ENCODE measurements around the gene FAM156B.
"Not testable (repeated sequence)": the region's sequence is repeated elsewhere in the genome, so short reads cannot be mapped to it uniquely, and the experiment has no call there.

The FAM156B gene

GRCh38 chrX:52896855-52897709, at the start of gene FAM156B:
Gene FAM156B, plus strand, starts transcription at chrX:52897330. Its CDS starts 9,896 bp downstream, at chrX:52907226.
- not testable (repeated sequence) for DNase-seq

- no peak for DNase-seq
These were observed 44.8 kb upstream of the FAM156B start for GRCh38 chrX:52852110-52852860.

GRCh38 chrX:52856991-52857525, 40.1 kb upstream of the FAM156B start:
- not testable (repeated sequence) for DNase-seq

GRCh38 chrX:52865343-52865998, 31.7 kb upstream of the FAM156B start:
- DNase-seq, result no peak

- DNase-seq, result no peak
These were observed 29.4 kb upstream of the FAM156B start, which contains the start of gene XAGE3 for GRCh38 chrX:52867610-52868348. Gene XAGE3, minus strand, starts transcription at chrX:52868083. Its CDS starts 950 bp downstream, at chrX:52867133.

- DNase-seq, result no peak
These were observed 27.1 kb upstream of the FAM156B start for GRCh38 chrX:52870046-52870445.

GRCh38 chrX:52873825-52874224, 23.3 kb upstream of the FAM156B start:
- DNase-seq, result not testable (repeated sequence)

- DNase-seq, result no peak
These were observed 22.5 kb upstream of the FAM156B start for GRCh38 chrX:52874661-52875060.

GRCh38 chrX:52875436-52875835, 21.7 kb upstream of the FAM156B start:
- not testable (repeated sequence) for DNase-seq

- DNase-seq, result not testable (repeated sequence)
These were observed 20.7 kb upstream of the FAM156B start for GRCh38 chrX:52876386-52876785.

GRCh38 chrX:52887459-52887858, 9.7 kb upstream of the FAM156B start:
- DNase-seq, result not testable (repeated sequence)

- not testable (repeated sequence) for DNase-seq
These were observed 9.0 kb upstream of the FAM156B start for GRCh38 chrX:52888090-52888489.

- DNase-seq, result not testable (repeated sequence)
These were observed 692 bp upstream of the FAM156B start for GRCh38 chrX:52896438-52896837.

GRCh38 chrX:52905531-52905930, 8.4 kb downstream of the FAM156B start:
- DNase-seq, result not testable (repeated sequence)

GRCh38 chrX:52906072-52906471, 8.9 kb downstream of the FAM156B start:
- not testable (repeated sequence) for DNase-seq

GRCh38 chrX:52907137-52907536, 10.0 kb downstream of the FAM156B start:
- not testable (repeated sequence) for DNase-seq

- DNase-seq, result not testable (repeated sequence)
These were observed 10.8 kb downstream of the FAM156B start for GRCh38 chrX:52907900-52908299.

- not testable (repeated sequence) for DNase-seq
These were observed 12.3 kb downstream of the FAM156B start for GRCh38 chrX:52909313-52909969.

- DNase-seq, result not testable (repeated sequence)
These were observed 16.6 kb downstream of the FAM156B start for GRCh38 chrX:52913681-52914080.

GRCh38 chrX:52914704-52915103, 17.6 kb downstream of the FAM156B start:
- not testable (repeated sequence) for DNase-seq

GRCh38 chrX:52923781-52924241, 26.7 kb downstream of the FAM156B start:
- DNase-seq, result no peak
